HG02571 (cell line): ENCODE results near the gene NDRG3.

Source experiments
- ATAC-seq: cut with Tn5 transposase; IDR thresholded peaks from one replicate; pipeline ENCODE4 v1.9.1; 2021; ENCODE audit warnings: mild to moderate bottlenecking, moderate library complexity; ENCODE audit not compliant: unreplicated experiment

NDRG3 gene

DNA sequence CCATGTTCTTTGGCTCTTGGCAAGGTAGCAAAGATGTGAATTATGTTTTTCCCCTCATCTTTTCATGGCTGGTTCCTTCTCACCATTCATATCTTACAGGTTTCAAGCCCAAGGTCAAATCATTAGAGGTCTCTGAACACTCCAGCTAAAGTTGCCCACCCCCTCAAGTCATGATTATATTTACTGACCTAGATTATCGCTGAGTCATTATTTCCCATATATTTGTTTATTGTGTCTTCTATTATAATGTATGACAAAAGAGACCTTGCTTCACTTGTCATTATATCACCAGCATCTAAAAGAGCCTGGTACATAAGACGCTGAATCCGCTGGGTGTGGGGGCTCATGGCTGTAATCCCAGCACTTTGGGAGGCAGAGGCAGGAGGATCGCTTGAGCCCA lies 15.2 kb upstream of the NDRG3 start:
- ATAC-seq, result no peak

- ATAC-seq, result no peak
Observed at GRCh38 chr20:36760647-36761046, 14.8 kb upstream of the NDRG3 start.

DNA sequence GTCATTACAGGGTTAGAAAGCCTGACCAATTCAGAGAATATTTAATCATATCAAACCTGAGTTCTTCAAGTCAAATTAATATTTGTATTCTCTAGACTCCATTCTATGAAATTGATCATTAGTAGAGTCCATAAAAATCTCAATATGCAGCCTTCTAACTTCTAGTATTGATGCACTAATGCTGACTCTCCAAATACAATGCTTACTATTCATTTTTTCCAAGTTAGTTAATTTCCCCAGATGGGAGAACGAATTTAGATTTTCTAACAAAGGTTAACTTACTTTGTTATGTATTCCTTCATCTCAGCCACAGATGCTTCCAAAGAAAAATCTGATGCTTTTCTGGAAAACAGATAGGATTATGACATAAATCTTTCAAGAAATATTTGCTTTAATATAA lies 12.4 kb upstream of the NDRG3 start:
- ATAC-seq, result no peak

GRCh38 chr20:36756496-36756895 lies 10.6 kb upstream of the NDRG3 start:
- ATAC-seq, result no peak

- no peak for ATAC-seq
Observed at GRCh38 chr20:36754656-36755222, 8.8 kb upstream of the NDRG3 start.

GRCh38 chr20:36752582-36752981 lies 6.7 kb upstream of the NDRG3 start:
- no peak for ATAC-seq

DNA sequence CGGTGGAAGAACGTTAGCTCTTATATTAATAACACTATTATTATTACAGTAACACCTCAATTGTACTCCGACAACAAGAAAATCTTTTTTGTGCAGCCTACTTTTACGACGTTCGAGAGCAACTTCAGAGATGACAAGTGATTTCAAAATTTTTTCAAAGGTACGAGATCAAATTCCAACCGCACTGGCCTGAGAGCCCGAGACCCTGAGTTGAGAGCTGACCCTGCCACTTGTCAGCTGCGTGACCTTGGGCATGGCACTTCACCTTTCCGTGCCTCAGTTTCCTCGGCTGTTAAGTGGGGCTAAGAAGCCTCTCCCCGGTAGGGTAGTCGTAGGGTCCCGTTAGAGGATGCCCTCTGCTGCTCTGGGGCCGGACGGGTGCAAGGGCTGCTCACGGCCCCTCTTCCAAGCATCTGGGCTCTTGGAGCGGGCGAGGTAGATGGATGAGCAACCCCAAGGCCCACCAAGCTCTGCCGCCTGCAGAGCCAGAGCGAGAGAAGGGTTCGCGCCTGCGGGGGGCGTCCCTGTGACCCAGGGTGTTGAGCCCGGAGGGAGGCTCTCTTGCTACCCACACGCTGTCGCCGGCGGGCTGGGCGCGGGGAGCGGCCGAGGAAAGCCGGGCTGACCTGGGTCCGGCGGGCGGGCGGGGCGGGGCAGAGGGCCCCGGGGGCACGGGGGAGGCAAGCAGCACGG lies 510 bp downstream of the NDRG3 start:
- no peak for ATAC-seq

DNA sequence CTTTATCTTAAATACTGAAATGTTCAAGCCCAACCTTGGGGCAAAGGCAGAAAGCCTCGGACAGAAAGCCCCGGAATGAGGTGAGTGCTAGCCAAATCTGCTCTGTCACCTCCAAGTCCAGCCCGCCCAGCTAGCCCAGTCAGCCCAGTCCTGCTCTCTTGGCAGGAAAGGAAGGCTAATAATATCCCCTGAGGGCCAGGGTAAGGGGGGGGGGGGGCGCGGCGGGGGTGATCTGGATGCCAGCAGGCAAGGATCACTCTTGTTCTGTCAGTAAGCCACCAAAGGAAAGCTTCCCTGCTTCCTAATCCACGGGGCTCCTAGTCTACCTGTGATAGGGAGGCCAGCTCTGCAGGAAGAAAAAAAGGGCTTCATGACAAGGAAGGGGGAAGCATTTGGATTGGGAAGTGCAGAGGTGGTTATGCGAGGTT lies 1.1 kb downstream of the NDRG3 start:
- ATAC-seq, result no peak

- ATAC-seq, result no peak
Observed at GRCh38 chr20:36744243-36744642, 1.6 kb downstream of the NDRG3 start.

GRCh38 chr20:36742558-36742957 lies 3.3 kb downstream of the NDRG3 start:
- ATAC-seq, result no peak

DNA sequence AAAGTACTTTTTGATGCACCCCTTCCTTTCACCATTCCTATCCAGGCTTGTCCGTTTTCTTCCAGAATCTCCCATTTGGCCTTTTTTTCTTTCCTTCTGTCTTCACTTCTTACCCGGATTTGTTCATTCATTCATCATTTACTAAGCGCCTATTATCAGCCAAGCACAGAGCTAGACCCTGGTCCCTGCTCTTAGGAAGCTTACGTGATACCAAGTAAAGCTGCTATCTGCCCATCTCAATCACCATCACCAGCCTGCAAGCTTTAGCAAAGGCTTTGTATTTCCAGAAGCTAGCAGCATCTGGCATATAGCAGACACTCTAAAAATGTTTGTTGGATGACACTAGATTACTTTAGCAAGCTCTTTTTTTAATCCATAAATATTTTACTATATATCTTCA lies 4.8 kb downstream of the NDRG3 start:
- ATAC-seq, result no peak

DNA sequence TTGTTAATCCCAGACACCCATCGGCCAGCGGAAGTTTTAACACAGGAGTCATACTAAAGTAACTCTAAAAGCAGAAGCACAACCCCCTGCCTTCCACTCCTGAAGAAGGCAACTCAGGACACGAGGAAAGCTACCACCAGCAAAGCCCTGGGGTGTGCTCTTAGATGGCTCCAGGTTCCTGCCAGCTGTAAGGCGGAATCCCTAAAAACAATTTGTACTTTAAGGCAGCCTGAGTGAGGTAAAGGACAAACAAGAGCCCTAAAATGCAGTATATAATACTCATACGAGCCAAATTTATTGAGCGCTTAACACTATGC lies 8.7 kb downstream of the NDRG3 start:
- no peak for ATAC-seq

DNA sequence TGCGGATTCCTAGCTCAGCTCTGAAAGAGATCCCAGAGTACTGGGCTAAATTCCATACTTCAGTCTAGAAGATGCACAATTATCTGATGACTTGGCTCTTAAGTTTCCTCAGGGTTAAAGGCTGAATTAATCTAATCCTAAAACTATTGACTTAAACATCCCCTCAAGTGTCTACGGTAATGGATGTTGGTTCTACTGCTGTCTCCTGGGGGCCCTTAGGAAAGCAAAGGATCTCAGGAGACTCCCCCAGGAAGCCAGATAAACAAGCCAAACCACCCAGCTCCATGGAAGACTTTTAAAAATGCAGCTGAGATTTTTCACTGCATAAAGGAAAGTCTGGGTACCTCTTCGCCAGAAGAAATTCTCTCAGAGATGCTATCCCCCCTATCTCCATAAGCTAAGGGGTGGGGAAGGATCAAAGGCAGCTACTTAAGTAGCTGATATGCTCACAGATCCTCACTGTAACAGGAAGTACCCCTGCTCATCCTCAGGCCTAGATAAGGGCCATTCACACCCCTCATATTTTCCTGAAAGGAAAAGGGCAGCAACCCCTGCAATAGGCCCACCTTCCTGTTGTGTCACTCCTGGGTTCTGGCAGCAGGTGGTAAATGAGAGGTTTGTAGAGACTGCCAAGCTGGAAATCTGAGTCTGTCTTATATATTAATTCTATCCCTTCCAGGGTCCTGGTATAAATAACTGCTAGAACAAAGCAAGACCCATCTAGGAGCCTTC lies 9.3 kb downstream of the NDRG3 start:
- ATAC-seq, result no peak

GRCh38 chr20:36732456-36732855 lies 13.4 kb downstream of the NDRG3 start:
- no peak for ATAC-seq

DNA sequence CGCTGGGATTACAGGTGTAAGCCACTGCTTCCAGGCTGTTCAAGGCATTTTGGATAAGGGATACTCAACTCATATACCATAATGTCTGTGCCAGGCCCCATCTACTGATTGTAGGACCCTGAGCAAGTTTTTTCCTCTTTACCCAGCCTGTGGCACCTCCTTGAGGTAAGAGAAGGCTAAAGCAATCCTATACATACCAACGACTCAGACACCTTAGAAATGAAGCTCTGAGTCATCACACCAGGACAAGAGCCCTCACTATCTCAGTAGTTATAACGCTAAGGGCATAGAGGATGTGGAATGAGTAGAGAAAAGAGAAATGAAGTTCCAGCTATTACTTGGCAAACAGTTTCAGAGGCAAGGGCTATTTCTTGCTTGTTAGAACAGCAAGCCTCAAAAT lies 16.9 kb downstream of the NDRG3 start:
- no peak for ATAC-seq

- no peak for ATAC-seq
Observed at GRCh38 chr20:36726168-36726567, 19.7 kb downstream of the NDRG3 start.

GRCh38 chr20:36720510-36720909 lies 25.4 kb downstream of the NDRG3 start:
- no peak for ATAC-seq

- ATAC-seq, result no peak
Observed at GRCh38 chr20:36717657-36718056, 28.2 kb downstream of the NDRG3 start.

DNA sequence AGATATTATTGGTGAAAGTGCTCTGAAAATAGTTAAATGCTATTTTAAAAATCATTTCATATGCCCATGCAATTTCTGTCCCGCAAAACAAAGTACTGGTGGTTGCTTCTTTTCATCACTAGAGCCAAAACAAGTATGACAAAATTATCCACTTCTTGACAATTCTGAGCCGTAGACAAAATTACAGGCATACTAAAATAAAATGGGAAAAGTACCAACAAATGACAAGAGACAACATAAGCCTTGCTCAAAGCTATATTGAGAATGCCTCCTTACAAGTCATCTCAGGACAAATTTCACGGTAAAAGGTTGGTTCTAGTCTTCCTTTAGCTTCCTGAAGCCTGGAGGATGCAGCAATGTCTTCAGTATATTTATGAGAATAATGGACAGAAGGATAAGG lies 28.9 kb downstream of the NDRG3 start:
- ATAC-seq, result no peak

DNA sequence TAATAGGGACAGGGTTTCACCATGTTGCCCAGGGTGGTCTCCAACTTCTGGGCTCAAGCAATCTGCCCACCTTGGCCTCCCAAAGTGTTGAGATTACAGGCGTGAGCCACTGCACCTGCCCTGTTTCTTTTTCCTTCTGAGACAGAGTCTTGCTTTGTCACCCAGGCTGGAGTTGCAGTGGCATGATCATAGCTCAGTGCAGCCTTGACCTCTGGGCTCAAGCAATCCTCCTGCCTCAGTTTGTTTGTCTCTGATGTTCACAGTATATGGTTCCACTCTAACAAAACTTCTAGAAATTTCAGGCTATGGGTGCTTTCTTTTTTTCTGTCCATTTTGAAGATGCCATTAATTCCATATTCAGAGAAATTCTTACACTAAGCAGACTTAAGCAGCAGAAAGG lies 33.1 kb downstream of the NDRG3 start:
- no peak for ATAC-seq

- ATAC-seq, result no peak
Observed at GRCh38 chr20:36709126-36709525, 36.8 kb downstream of the NDRG3 start.

DNA sequence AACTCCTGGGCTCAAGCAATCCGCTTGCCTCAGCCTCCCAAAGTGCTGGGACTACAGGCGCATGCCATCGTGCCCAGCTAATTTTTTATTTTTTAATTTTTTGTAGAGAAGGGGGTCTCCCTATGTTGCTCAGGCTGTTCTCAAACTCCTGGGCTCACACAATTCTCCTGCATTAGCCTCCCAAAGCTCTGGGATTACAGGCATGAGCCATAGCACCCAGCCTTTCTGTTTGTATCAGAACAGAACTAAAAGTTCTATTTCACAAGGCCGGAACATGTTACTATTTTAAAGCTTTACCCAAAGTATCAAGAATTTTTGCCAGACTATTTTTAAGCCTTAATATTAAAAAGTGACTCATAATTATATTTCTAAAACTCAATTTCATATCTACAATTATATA lies 42.4 kb downstream of the NDRG3 start:
- no peak for ATAC-seq

- ATAC-seq, result no peak
Observed at GRCh38 chr20:36700438-36700837, 45.5 kb downstream of the NDRG3 start.
